Naive thymus-derived CD8-positive, alpha-beta T cell (primary cell): ENCODE measurements around the gene PARK7. TPM values are rescaled to one million over a fixed set of nuclear protein-coding genes. Genes with fewer than 3 reads are reported as not detected.

Experiments used
- ATAC-seq, 2 donors: fragments of 150-1000 bp; cut with Tn5 transposase in 1 of 2; sonication (Bioruptor Pico), chemical (Tn5 transposase) in 1 of 2; 1 replicate in 1 of 2; 2 replicates in 1 of 2; pipeline ENCODE4 v1.10.0; 2021; ENCODE audit warnings: mild to moderate bottlenecking in 2 of 2, moderate library complexity in 2 of 2
- POLR2A ChIA-PET: fragments of 350-600 bp; sonication (Branson Sonifier 250); formaldehyde crosslinking; loops from one replicate; lab custom pipeline; 2021; ENCODE audit warnings: antibody characterized with exemption; lab: Charles Lee
- DNase-seq, 10 donors: peaks; one replicate each; pipeline versions ENCODE4 v3.0.0 to v3.0.0-alpha.2; 2020 to 2022
- H3K27ac Mint-ChIP-seq, 10 donors: one replicate each; pipeline ENCODE4 v1.8.0; 2020 to 2022; ENCODE audit warnings: mild to moderate bottlenecking in 10 of 10, mixed read lengths in 10 of 10, moderate library complexity in 4 of 10, inconsistent platforms in 1 of 10
- H3K27me3 Mint-ChIP-seq, 5 donors: one replicate each; pipeline ENCODE4 v1.8.0; 2021 to 2022; ENCODE audit warnings: mixed read lengths in 5 of 5
- H3K36me3 Mint-ChIP-seq, 3 donors: one replicate each; pipeline ENCODE4 v1.8.0; 2020 to 2022; ENCODE audit warnings: mixed read lengths in 3 of 3, mild to moderate bottlenecking in 2 of 3, inconsistent platforms in 1 of 3
- H3K4me1 Mint-ChIP-seq, 4 donors: one replicate each; pipeline ENCODE4 v1.8.0; 2021 to 2022; ENCODE audit warnings: mixed read lengths in 4 of 4
- H3K4me3 Mint-ChIP-seq, 10 donors: one replicate each; pipeline ENCODE4 v1.8.0; 2020 to 2022; ENCODE audit warnings: mild to moderate bottlenecking in 10 of 10, mixed read lengths in 10 of 10, moderate library complexity in 6 of 10, inconsistent platforms in 1 of 10
- H3K9me3 Mint-ChIP-seq, 9 donors: one replicate each; pipeline ENCODE4 v1.8.0; 2020 to 2022; ENCODE audit warnings: mixed read lengths in 9 of 9, mild to moderate bottlenecking in 3 of 9, inconsistent platforms in 1 of 9, moderate library complexity in 1 of 9
- polyA plus RNA-seq, 3 donors: library from polyadenylated mRNA; unstranded; fragments of 300-500 nt; fragmentation: Illumina TruSeq; gene quantifications; one replicate each; pipeline ENCODE4 v1.2.3, GENCODE V29; 2021
- total RNA-seq, 8 experiments: library from RNA in 2 of 8; stranded (reverse) in 2 of 8; gene quantifications; one replicate each; pipeline ENCODE4 v1.2.3 and lab custom pipeline; 2021 to 2026

The PARK7 gene
- total and polyA plus RNA-seq, 5 experiments from 2014 or later: 110 to 348 (median 318) TPM

GRCh38 chr1:8015036-8015808, 53.7 kb downstream of the PARK7 start:
- POLR2A ChIA-PET: interaction anchor here (0.5 to 1.1 kb wide), 3 partner anchors 11 to 334 kb away, joined by 3 to 5 read pairs (median 3); no protein-coding TSS in a partner anchor
- Mint-ChIP-seq H3K4me3 (no peak overlapping the region), H3K27ac (peak overlapping the region in 1 of 10 donors; percentile 41), H3K4me1 (peaks cover 0 to 9% (median 3%) of the 10 kb centered on the region in 4 donors), H3K27me3 (peaks cover 8 to 44% (median 12%) of the 10 kb centered on the region in 5 donors), H3K9me3 (no peaks in the 10 kb centered on the region), H3K36me3 (peaks cover 0 to 2% (median 0%) of the 10 kb centered on the region in 3 donors)
- DNase-seq (peak in 7 of 10 donors; percentile 35 to 66 (median 44)), ATAC-seq (peak; percentile 61 to 71)

- H3K36me3 Mint-ChIP-seq: peaks cover 0 to 2% (median 0%) of the 10 kb centered on the region in 3 donors
- DNase-seq: no peak
- ATAC-seq: no peak
- H3K9me3 Mint-ChIP-seq: no peaks in the 10 kb centered on the region
- peaks cover 8 to 44% (median 12%) of the 10 kb centered on the region in 5 donors for H3K27me3 Mint-ChIP-seq
- no peak overlapping the region for H3K4me3 Mint-ChIP-seq
- H3K4me1 Mint-ChIP-seq: peaks cover 0 to 9% (median 3%) of the 10 kb centered on the region in 4 donors
- POLR2A ChIA-PET: interaction anchor here (0.5 to 0.9 kb wide), 2 partner anchors 11 to 39 kb away, joined by 3 read pairs; no protein-coding TSS in a partner anchor
- no peak overlapping the region for H3K27ac Mint-ChIP-seq
Observed at GRCh38 chr1:8015809-8016165, 54.3 kb downstream of the PARK7 start.

- H3K36me3 Mint-ChIP-seq: peaks cover 0 to 2% (median 0%) of the 10 kb centered on the region in 3 donors
- H3K4me3 Mint-ChIP-seq: no peak overlapping the region
- peak overlapping the region in 1 of 10 donors; percentile 42 for H3K27ac Mint-ChIP-seq
- POLR2A ChIA-PET: no interaction called here
- ATAC-seq: no peak
- H3K4me1 Mint-ChIP-seq: peaks cover 0 to 9% (median 3%) of the 10 kb centered on the region in 4 donors
- peaks cover 8 to 44% (median 12%) of the 10 kb centered on the region in 5 donors for H3K27me3 Mint-ChIP-seq
- no peaks in the 10 kb centered on the region for H3K9me3 Mint-ChIP-seq
- DNase-seq: no peak
Observed at GRCh38 chr1:8016210-8016894, 54.8 kb downstream of the PARK7 start.

DNA sequence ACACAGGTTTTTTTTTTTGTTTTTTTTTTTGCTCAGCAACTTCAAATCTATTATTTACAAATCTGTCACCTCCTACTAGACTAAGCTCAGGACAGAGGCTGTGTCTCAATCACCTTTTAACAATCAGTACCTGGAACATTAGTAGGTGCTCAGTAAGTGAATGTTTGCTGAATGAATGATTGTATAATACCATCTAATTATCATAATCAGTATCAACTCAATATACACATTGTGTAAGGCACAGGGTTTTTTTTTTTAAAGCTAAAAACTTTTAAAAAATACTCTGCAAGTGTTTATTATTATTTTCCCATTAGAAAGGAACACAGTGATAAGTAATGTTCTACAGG, 55.4 kb downstream of the PARK7 start:
- Mint-ChIP-seq H3K36me3 (peaks cover 0 to 2% (median 0%) of the 10 kb centered on the region in 3 donors), H3K4me3 (no peak overlapping the region), H3K27me3 (peaks cover 8 to 44% (median 12%) of the 10 kb centered on the region in 5 donors)

DNA sequence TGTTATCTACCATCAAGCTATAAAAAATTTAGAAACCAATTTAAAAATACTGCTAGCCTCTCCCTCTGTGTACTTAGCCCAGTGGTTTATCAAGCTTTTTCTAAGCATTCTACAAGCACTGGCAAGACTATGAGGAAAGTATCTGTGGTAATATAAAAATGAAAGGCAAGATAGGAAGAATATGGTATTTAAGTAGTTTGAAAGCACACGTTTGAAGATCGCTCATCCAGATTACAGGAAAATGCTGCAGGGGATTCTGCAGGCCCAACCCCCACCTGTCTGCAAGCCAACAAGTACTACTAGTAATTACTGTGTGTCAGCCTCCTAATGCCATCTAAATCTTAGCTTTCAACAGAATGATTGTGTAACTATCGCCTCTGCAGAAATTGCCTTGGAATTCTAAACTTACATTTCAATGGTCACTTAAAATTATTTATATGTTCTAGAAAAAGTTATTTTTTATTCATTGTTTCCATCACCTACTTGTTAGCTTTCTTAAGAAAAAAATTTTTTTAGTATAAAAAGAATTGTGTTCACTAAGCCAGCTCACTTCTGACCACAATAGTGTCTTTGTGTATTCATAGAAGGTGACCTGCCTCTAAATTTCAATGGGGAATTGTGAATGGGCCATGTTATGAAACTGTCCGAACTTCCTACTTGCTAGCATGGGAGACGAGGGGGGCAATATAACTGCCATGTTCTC, 56.1 kb downstream of the PARK7 start:
- Mint-ChIP-seq H3K9me3 (no peaks in the 10 kb centered on the region), H3K27me3 (peaks cover 8 to 44% (median 12%) of the 10 kb centered on the region in 5 donors), H3K27ac (no peak overlapping the region), H3K36me3 (peaks cover 0 to 2% (median 0%) of the 10 kb centered on the region in 3 donors), H3K4me1 (peaks cover 0 to 9% (median 3%) of the 10 kb centered on the region in 4 donors), H3K4me3 (no peak overlapping the region)
- no peak for ATAC-seq
- POLR2A ChIA-PET: no interaction called here
- no peak for DNase-seq

More for the DNA sequence above, 55.4 kb downstream of the PARK7 start:
- H3K27ac Mint-ChIP-seq: no peak overlapping the region
- no peaks in the 10 kb centered on the region for H3K9me3 Mint-ChIP-seq
- POLR2A ChIA-PET: no interaction called here
- ATAC-seq (no peak), DNase-seq (no peak)
- H3K4me1 Mint-ChIP-seq: peaks cover 0 to 9% (median 3%) of the 10 kb centered on the region in 4 donors

DNA sequence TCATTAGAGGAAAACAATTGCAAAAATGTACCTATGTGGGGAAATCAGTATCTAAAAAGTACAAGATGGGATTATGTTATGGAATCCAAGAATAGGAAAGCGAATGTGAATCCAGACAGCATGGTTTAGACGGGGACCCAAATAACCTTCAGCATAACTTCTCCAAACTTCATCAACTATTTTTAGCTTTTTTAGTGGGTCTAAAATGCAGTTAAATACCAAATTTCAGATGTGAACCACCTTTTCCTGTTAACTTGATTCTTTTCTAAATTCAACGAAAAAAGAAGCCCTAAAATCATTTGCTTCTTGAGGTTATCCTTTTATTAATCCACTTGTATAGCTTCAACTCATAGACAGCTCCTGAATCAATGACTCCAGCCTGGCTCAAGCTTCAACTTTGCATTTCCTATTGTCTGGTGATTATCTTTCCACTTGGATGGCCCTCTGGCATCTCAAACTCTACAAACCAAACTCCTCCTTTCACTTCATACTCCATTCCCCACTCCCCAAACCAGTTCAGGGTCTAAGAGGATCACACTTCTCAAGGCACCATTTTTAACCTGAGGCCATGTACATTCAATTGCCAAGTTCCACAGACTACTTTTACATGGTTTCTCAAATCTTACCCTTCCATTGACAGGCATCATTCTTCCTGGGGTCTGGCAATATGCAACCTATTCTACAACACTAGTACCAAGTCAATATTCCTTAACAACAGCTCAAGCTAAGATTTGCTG, 57.1 kb downstream of the PARK7 start:
- ATAC-seq: no peak
- Mint-ChIP-seq H3K36me3 (no peaks in the 10 kb centered on the region), H3K27me3 (peaks cover 9 to 44% (median 12%) of the 10 kb centered on the region in 5 donors), H3K27ac (no peak overlapping the region), H3K4me1 (peaks cover 0 to 9% (median 4%) of the 10 kb centered on the region in 4 donors), H3K9me3 (no peaks in the 10 kb centered on the region), H3K4me3 (no peak overlapping the region)
- no peak for DNase-seq
- POLR2A ChIA-PET: no interaction called here

- no peak overlapping the region for H3K27ac Mint-ChIP-seq
- no peak for DNase-seq
- peaks cover 0 to 9% (median 4%) of the 10 kb centered on the region in 4 donors for H3K4me1 Mint-ChIP-seq
- H3K4me3 Mint-ChIP-seq: no peak overlapping the region
- no peak for ATAC-seq
- POLR2A ChIA-PET: no interaction called here
- peaks cover 11 to 47% (median 13%) of the 10 kb centered on the region in 5 donors for H3K27me3 Mint-ChIP-seq
- no peaks in the 10 kb centered on the region for H3K9me3 Mint-ChIP-seq
- no peaks in the 10 kb centered on the region for H3K36me3 Mint-ChIP-seq
Observed at GRCh38 chr1:8019229-8019620, 57.7 kb downstream of the PARK7 start.

DNA sequence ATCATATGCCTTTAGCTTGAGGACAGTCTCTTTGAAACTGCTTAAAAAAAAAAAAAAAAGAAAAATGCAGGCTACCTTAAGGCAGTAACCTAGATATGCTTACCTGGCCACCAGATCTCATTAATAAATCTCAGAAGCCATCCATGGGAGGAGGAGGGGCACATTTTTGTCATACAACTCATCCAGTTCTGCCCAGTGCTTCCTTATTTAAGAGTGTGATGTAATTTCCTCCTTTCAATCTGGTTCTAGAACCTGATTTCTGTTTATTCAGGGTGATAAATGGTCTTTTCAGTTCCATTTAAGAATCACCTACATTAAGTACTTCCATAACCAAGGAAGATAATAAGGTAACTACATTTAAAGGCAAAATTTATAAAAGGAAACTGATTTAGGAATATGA, 58.5 kb downstream of the PARK7 start:
- Mint-ChIP-seq H3K27me3 (peaks cover 11 to 52% (median 17%) of the 10 kb centered on the region in 5 donors), H3K27ac (no peak overlapping the region), H3K4me1 (peaks cover under 1 to 7% (median 4%) of the 10 kb centered on the region in 4 donors), H3K9me3 (no peaks in the 10 kb centered on the region), H3K4me3 (no peak overlapping the region), H3K36me3 (no peaks in the 10 kb centered on the region)
- POLR2A ChIA-PET: no interaction called here
- ATAC-seq: no peak
- DNase-seq: no peak

DNA sequence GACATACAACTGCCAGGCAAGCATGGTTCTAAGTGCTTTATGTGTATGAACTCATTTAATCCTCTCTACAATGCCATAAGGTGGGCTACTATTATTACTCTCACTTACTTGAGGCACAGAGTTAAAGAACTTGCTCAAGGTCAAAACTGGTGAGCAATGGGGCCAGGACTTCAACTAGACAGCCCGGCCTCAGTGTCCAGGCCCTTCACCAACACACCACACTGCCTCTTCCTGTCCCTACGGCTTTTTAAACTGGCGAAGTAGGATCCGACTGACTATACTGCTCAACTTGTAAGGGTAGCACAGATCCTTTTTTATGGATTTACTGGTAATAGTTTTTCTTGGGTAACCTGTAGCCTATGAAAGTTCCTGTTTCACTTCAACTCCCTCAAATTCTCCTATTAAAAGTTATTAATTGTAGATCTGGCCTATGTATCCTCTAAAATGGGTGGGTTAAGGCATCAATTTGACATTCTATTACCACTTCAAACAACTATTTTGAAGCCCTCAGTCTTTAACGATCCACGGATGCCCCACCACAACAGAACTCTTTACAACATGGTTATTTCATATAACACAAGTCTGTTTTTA, 60.3 kb downstream of the PARK7 start:
- no peaks in the 10 kb centered on the region for H3K9me3 Mint-ChIP-seq
- H3K4me1 Mint-ChIP-seq: peaks cover 8 to 13% (median 11%) of the 10 kb centered on the region in 4 donors
- H3K36me3 Mint-ChIP-seq: no peaks in the 10 kb centered on the region
- POLR2A ChIA-PET: no interaction called here
- ATAC-seq (no peak), DNase-seq (no peak)
- no peak overlapping the region for H3K27ac Mint-ChIP-seq
- no peak overlapping the region for H3K4me3 Mint-ChIP-seq
- H3K27me3 Mint-ChIP-seq: peaks cover 12 to 52% (median 18%) of the 10 kb centered on the region in 5 donors

- peaks cover 11 to 16% (median 13%) of the 10 kb centered on the region in 4 donors for H3K4me1 Mint-ChIP-seq
- no peaks in the 10 kb centered on the region for H3K9me3 Mint-ChIP-seq
- no peaks in the 10 kb centered on the region for H3K36me3 Mint-ChIP-seq
- peaks cover 12 to 46% (median 18%) of the 10 kb centered on the region in 5 donors for H3K27me3 Mint-ChIP-seq
- no peak for DNase-seq
- ATAC-seq: no peak
- H3K4me3 Mint-ChIP-seq: no peak overlapping the region
- POLR2A ChIA-PET: no interaction called here
- H3K27ac Mint-ChIP-seq: peak overlapping the region in 1 of 10 donors; percentile 20
Observed at GRCh38 chr1:8022395-8023286, 61.1 kb downstream of the PARK7 start.
